Measurements from ENCODE around the gene MYBPC1. TPM values are rescaled to one million over a fixed set of nuclear protein-coding genes. Genes with fewer than 3 reads are reported as not detected.
"Not testable (repeated sequence)": the region's sequence is repeated elsewhere in the genome, so short reads cannot be mapped to it uniquely, and the experiment has no call there.

Gene MYBPC1
- total RNA-seq, 5 donors from 2014 or later (not counting 1 experiment from before 2014, with no cell fraction given): not detected

DNA sequence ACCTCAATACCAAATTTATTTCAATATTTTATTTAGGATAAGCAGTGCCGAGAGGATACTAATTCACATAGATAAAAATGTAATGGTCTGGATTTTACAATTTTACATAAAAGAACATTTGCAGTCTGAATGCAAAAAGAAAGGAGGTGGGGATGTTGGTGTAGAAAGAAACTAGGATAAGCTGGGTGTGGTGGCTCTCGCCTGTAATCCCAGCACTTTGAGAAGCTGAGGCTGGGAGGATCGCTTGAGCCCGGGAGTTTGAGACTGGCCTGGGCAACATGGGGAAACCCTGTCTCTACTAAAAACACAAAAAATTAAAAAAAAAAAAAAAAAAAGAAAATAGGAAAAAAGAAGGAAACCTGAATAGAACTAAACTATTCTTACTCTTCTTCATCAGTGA lies 127.6 kb downstream of the MYBPC1 start:
- no peaks in the 10 kb centered on the region for H3K4me1 Mint-ChIP-seq

GRCh38 chr12:101727098-101727497 lies 132.3 kb downstream of the MYBPC1 start:
- ChIA-PET POLR2A (no interaction called here), CTCF (interaction anchor here (0.5 to 0.6 kb wide), 2 partner anchors 34 to 1301 kb away, joined by 3 read pairs; no protein-coding TSS in a partner anchor)
- DNase-seq (no peak), ATAC-seq (replicated peaks in 1 of 4) (no peak)
- no peak overlapping the region for H3K27ac ChIP-seq (ENCODE audit: low read length)
- Mint-ChIP-seq H3K9me3 (no peaks in the 10 kb centered on the region), H3K4me3 (no peak overlapping the region), H3K27ac (no peak overlapping the region), H3K27me3 (no peaks in the 10 kb centered on the region), H3K36me3 (peaks cover 16% of the 10 kb centered on the region), H3K4me1 (no peaks in the 10 kb centered on the region)
- no peaks in the 10 kb centered on the region for H3K27me3 ChIP-seq (replicated peaks in 1 of 2; ENCODE audit: control insufficient read depth in 2 of 2, extremely low read depth in 1 of 2, insufficient read depth in 2 of 2, low read length in 1 of 2)
- H3K4me3 ChIP-seq (ENCODE audit: control insufficient read depth in 1 of 2, extremely low read depth in 1 of 2, low read length in 1 of 2): no peak overlapping the region
- H3K4me1 ChIP-seq (ENCODE audit: control insufficient read depth in 1 of 2, extremely low read depth in 1 of 2, insufficient read depth in 2 of 2, low read length in 2 of 2): no peaks in the 10 kb centered on the region
- no peaks in the 10 kb centered on the region for H3K9me3 ChIP-seq
- H3K36me3 ChIP-seq (ENCODE audit: control insufficient read depth in 2 of 2, extremely low read depth in 1 of 2, insufficient read depth in 1 of 2, low read length in 1 of 2): no peaks in the 10 kb centered on the region

More for the DNA sequence above, 127.6 kb downstream of the MYBPC1 start:
- POLR2A ChIA-PET: no interaction called here
- ATAC-seq (replicated peaks in 1 of 4) (no peak), DNase-seq (no peak)
- no peaks in the 10 kb centered on the region for H3K36me3 ChIP-seq (ENCODE audit: control insufficient read depth in 2 of 2, extremely low read depth in 1 of 2, insufficient read depth in 1 of 2, low read length in 1 of 2)
- no peaks in the 10 kb centered on the region for H3K9me3 ChIP-seq
- H3K36me3 Mint-ChIP-seq: peaks cover 8% of the 10 kb centered on the region
- H3K27me3 Mint-ChIP-seq: no peaks in the 10 kb centered on the region
- no peaks in the 10 kb centered on the region for H3K9me3 Mint-ChIP-seq
- H3K27ac ChIP-seq (ENCODE audit: low read length): no peak overlapping the region
- no peak overlapping the region for H3K4me3 Mint-ChIP-seq
- H3K27ac Mint-ChIP-seq: no peak overlapping the region
- CTCF ChIA-PET: no interaction called here
- no peaks in the 10 kb centered on the region for H3K4me1 ChIP-seq (ENCODE audit: control insufficient read depth in 1 of 2, extremely low read depth in 1 of 2, insufficient read depth in 2 of 2, low read length in 2 of 2)
- H3K4me3 ChIP-seq (ENCODE audit: control insufficient read depth in 1 of 2, extremely low read depth in 1 of 2, low read length in 1 of 2): no peak overlapping the region
- no peaks in the 10 kb centered on the region for H3K27me3 ChIP-seq (replicated peaks in 1 of 2; ENCODE audit: control insufficient read depth in 2 of 2, extremely low read depth in 1 of 2, insufficient read depth in 2 of 2, low read length in 1 of 2)
- no CpG with 5 or more reads among the region's 4 CpGs for WGBS (ENCODE audit: insufficient coverage)

DNA sequence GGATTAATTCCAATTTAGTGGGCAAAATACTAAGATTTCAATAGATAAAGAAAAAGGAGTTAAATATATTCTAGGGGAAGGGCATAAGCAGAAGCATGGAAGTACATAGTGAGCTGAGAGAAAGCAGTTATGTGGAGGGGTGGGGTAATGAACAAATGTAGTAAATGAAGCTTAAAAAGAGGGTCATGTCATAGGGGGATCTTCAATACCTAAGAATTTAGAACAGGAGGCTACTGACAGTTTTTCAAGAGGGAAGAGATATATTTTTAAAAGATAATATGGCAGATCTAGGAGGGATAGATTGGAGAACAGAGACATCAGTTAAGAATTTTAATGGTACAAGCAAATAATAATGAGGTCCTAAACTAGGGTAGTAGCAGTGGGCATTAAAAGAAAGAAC lies 135.1 kb downstream of the MYBPC1 start:
- Mint-ChIP-seq H3K4me3 (no peak overlapping the region), H3K27ac (no peak overlapping the region), H3K4me1 (no peaks in the 10 kb centered on the region), H3K27me3 (no peaks in the 10 kb centered on the region), H3K9me3 (no peaks in the 10 kb centered on the region), H3K36me3 (peaks cover 24% of the 10 kb centered on the region)
- Histone ChIP-seq H3K27ac (ENCODE audit: low read length) (no peak overlapping the region), H3K4me3 (ENCODE audit: control insufficient read depth in 1 of 2, extremely low read depth in 1 of 2, low read length in 1 of 2) (no peak overlapping the region), H3K27me3 (replicated peaks in 1 of 2; ENCODE audit: control insufficient read depth in 2 of 2, extremely low read depth in 1 of 2, insufficient read depth in 2 of 2, low read length in 1 of 2) (no peaks in the 10 kb centered on the region), H3K36me3 (ENCODE audit: control insufficient read depth in 2 of 2, extremely low read depth in 1 of 2, insufficient read depth in 1 of 2, low read length in 1 of 2) (no peaks in the 10 kb centered on the region), H3K4me1 (ENCODE audit: control insufficient read depth in 1 of 2, extremely low read depth in 1 of 2, insufficient read depth in 2 of 2, low read length in 2 of 2) (no peaks in the 10 kb centered on the region), H3K9me3 (no peaks in the 10 kb centered on the region)
- ChIA-PET CTCF (interaction anchor here in 1 of 2 donors (0.8 kb wide), 1 partner anchor 30 kb away, joined by 8 read pairs; no protein-coding TSS in a partner anchor), POLR2A (no interaction called here)
- DNase-seq: no peak
- ATAC-seq (replicated peaks in 1 of 4): no peak

GRCh38 chr12:101732318-101732717 lies 137.5 kb downstream of the MYBPC1 start:
- no peak overlapping the region for H3K27ac ChIP-seq (ENCODE audit: low read length)
- CTCF ChIA-PET: no interaction called here
- no peaks in the 10 kb centered on the region for H3K9me3 ChIP-seq
- no peaks in the 10 kb centered on the region for H3K27me3 Mint-ChIP-seq
- H3K36me3 ChIP-seq (ENCODE audit: control insufficient read depth in 2 of 2, extremely low read depth in 1 of 2, insufficient read depth in 1 of 2, low read length in 1 of 2): no peaks in the 10 kb centered on the region
- WGBS (ENCODE audit: insufficient coverage): no CpG with 5 or more reads among the region's 1 CpG
- DNase-seq (no peak), ATAC-seq (replicated peaks in 1 of 4) (no peak)
- no peak overlapping the region for H3K4me3 ChIP-seq (ENCODE audit: control insufficient read depth in 1 of 2, extremely low read depth in 1 of 2, low read length in 1 of 2)
- H3K4me1 Mint-ChIP-seq: no peaks in the 10 kb centered on the region
- peaks cover 22% of the 10 kb centered on the region for H3K36me3 Mint-ChIP-seq
- no peaks in the 10 kb centered on the region for H3K9me3 Mint-ChIP-seq
- H3K27me3 ChIP-seq (replicated peaks in 1 of 2; ENCODE audit: control insufficient read depth in 2 of 2, extremely low read depth in 1 of 2, insufficient read depth in 2 of 2, low read length in 1 of 2): no peaks in the 10 kb centered on the region
- POLR2A ChIA-PET: no interaction called here
- no peak overlapping the region for H3K4me3 Mint-ChIP-seq
- H3K4me1 ChIP-seq (ENCODE audit: control insufficient read depth in 1 of 2, extremely low read depth in 1 of 2, insufficient read depth in 2 of 2, low read length in 2 of 2): no peaks in the 10 kb centered on the region
- no peak overlapping the region for H3K27ac Mint-ChIP-seq

- Mint-ChIP-seq H3K4me3 (no peak overlapping the region), H3K27ac (no peak overlapping the region), H3K27me3 (no peaks in the 10 kb centered on the region), H3K9me3 (no peaks in the 10 kb centered on the region), H3K4me1 (no peaks in the 10 kb centered on the region), H3K36me3 (peaks cover 27% of the 10 kb centered on the region)
- ChIA-PET POLR2A (interaction anchor here in 1 of 2 donors (1.1 kb wide), 1 partner anchor 13 kb away, joined by 4 read pairs; no protein-coding TSS in a partner anchor), CTCF (no interaction called here)
- Histone ChIP-seq H3K4me1 (ENCODE audit: control insufficient read depth in 1 of 2, extremely low read depth in 1 of 2, insufficient read depth in 2 of 2, low read length in 2 of 2) (no peaks in the 10 kb centered on the region), H3K27me3 (replicated peaks in 1 of 2; ENCODE audit: control insufficient read depth in 2 of 2, extremely low read depth in 1 of 2, insufficient read depth in 2 of 2, low read length in 1 of 2) (no peaks in the 10 kb centered on the region), H3K4me3 (ENCODE audit: control insufficient read depth in 1 of 2, extremely low read depth in 1 of 2, low read length in 1 of 2) (no peak overlapping the region), H3K9me3 (no peaks in the 10 kb centered on the region), H3K27ac (ENCODE audit: low read length) (no peak overlapping the region), H3K36me3 (ENCODE audit: control insufficient read depth in 2 of 2, extremely low read depth in 1 of 2, insufficient read depth in 1 of 2, low read length in 1 of 2) (no peaks in the 10 kb centered on the region)
- DNase-seq (no peak), ATAC-seq (replicated peaks in 1 of 4) (no peak)
- no CpG with 5 or more reads among the region's 2 CpGs for WGBS (ENCODE audit: insufficient coverage)
Observed at GRCh38 chr12:101733166-101733565, 138.4 kb downstream of the MYBPC1 start.

- H3K36me3 ChIP-seq (ENCODE audit: control insufficient read depth in 2 of 2, extremely low read depth in 1 of 2, insufficient read depth in 1 of 2, low read length in 1 of 2); H3K9me3 ChIP-seq; DNase-seq; H3K27me3 ChIP-seq (replicated peaks in 1 of 2; ENCODE audit: control insufficient read depth in 2 of 2, extremely low read depth in 1 of 2, insufficient read depth in 2 of 2, low read length in 1 of 2); H3K4me3 Mint-ChIP-seq; H3K9me3 Mint-ChIP-seq; H3K4me1 ChIP-seq (ENCODE audit: control insufficient read depth in 1 of 2, extremely low read depth in 1 of 2, insufficient read depth in 2 of 2, low read length in 2 of 2); H3K27ac ChIP-seq (ENCODE audit: low read length); H3K4me1 Mint-ChIP-seq; ATAC-seq (replicated peaks in 1 of 4); H3K4me3 ChIP-seq (ENCODE audit: control insufficient read depth in 1 of 2, extremely low read depth in 1 of 2, low read length in 1 of 2); H3K27ac Mint-ChIP-seq; POLR2A ChIA-PET; H3K27me3 Mint-ChIP-seq: not testable (repeated sequence)
- CTCF ChIA-PET: interaction anchor here in 1 of 2 donors (0.8 kb wide), 1 partner anchor 17 kb away, joined by 3 read pairs; no protein-coding TSS in a partner anchor
- no CpG with 5 or more reads among the region's 5 CpGs for WGBS (ENCODE audit: insufficient coverage)
- H3K36me3 Mint-ChIP-seq: peaks cover 23% of the 10 kb centered on the region
Observed at GRCh38 chr12:101734482-101734881, 139.7 kb downstream of the MYBPC1 start.
